ENCODE results near the gene CPED1.
"Not testable (repeated sequence)": the region's sequence is repeated elsewhere in the genome, so short reads cannot be mapped to it uniquely, and the experiment has no call there.

Gene CPED1

DNA sequence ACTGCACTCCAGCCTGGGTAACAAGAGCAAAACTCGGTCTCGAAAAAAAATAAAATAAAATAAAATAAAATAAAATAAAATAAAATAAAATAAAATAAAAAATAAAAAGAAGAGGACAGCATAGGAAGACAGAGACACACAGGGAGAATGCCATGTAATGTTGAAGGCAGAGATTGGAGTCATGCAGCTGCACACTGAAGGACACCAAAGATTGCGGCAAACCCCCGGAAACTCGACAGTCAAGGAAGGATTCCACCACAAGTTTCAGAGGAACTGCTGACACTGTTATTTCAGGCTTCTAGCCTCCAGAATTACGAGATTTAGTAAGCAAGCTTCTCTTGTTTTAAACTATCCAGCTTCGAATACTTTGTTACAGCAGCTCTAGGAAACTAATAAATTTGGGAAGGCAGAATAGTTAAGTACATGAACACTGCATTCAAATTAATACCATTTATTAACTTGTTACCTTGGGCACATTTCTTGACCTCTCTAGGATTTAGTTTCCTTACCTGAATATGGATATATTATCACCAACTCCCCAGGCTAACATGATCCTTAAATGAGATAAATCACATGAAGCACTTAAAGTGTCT lies 9.5 kb downstream of the CPED1 start:
- DNase-seq: no peak

DNA sequence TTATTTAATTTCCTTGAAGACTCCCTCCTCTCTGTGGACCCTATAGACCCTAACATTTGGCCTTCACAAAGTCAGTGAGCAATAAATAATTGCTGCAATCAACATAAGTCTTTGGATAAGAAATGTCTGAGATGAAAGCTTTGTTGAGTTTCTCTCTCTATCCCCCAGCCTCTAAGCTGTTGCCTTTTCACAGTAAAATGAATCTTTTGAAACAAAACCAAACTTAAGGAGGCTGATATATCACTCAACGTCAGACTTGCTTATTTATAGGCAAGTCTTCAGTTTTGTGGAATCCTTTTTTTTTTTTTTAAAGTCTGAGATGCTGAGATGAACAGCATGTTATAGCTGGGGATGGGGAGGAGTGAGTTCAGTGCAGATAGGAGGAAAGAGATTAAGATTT lies 10.0 kb downstream of the CPED1 start:
- no peak for DNase-seq

DNA sequence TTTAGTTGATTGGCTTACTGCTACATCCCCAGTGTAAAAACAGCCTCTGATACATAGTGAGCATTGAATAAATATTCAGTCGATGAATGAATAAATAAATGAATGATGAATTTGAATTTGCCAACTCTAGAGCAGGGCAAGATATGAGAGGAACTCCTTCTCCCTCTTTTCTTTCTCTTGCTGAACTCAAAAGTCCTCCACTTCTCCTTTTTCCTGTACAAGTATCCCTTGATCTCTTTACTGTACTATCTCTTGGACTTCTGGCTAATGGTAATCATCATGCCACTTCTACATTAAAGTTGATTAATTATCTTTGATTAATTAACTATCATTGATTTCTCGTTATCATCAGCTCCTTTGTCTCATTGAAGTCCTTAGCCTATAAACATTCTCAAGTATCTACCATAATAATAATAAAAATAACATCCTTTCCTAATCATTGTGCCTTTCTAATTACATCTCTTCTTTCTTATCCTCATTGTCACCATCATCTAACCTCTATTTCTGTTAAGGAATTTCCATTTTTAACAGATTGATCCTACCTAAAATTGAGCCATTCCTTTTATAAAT lies 10.6 kb downstream of the CPED1 start:
- DNase-seq: no peak

DNA sequence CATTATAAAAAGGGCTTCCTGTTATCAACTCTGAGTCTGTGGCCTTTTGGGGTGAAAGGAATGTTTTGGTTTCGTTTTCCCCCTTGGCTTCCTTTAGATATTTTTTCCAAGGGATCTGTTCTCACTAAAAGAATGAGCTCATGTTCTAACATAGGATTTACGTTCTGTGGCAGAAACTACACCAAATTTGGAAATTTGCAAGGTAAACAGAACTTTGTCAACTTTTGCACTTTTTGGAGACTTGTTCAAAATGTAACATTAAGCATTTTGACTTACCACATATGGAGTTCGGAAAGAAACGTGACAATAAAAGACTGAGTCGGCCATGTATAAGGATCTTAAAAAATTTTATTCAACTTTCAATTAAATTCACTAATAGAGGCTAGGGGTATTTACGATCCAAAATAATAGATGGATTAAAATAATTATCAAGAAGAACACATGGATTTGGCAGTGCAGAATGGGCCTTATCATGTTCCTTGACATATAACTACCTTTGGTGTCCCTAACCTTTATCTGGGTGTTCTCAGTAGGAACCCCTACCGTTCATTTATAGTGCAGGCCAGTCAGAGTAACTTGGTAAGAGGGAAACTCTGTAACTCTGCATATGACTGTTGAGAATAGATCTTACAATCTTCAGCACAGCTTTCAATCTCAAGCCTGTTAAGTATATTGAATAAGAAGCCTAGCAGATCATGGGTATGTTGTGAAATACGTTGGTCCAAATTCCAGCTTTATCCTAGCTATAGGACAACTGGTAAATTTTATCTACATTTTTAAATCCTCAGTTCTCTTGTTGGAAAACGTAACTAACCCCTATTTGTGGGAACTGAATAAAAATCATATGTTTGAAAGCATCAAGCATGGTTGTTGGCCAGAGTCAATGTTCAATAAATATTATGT lies 11.8 kb downstream of the CPED1 start:
- no peak for DNase-seq

DNA sequence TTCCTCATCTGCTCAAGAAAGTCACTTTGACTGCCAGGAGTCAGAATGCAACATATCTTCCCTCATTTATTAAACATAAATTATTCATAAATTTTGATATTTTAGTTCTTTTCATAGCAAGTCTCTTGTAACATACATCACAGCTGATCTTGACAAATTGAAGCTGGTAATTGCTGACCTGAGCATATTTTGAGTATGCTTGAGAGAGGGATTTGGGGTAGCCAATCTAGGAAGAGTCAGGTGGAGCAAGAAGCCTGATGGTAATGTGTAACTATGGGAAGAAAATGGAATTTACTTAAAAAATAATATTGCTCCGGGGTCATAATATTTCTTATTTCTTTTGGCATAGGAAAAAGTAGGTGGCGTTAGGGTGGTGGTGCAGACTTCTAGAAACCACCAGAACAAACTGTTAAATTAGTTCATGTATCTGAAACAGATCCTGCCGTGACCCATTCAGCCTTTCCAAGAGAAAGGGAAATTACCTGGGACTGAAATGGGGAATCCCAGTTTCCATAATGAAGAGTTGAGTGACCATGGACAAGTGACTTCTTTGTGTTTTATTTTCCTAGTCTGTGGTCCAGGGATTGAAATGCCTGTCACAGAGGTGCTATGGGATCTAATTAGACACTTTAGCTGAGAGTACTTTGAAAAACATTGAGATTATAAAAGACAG lies 12.9 kb downstream of the CPED1 start:
- DNase-seq: no peak

DNA sequence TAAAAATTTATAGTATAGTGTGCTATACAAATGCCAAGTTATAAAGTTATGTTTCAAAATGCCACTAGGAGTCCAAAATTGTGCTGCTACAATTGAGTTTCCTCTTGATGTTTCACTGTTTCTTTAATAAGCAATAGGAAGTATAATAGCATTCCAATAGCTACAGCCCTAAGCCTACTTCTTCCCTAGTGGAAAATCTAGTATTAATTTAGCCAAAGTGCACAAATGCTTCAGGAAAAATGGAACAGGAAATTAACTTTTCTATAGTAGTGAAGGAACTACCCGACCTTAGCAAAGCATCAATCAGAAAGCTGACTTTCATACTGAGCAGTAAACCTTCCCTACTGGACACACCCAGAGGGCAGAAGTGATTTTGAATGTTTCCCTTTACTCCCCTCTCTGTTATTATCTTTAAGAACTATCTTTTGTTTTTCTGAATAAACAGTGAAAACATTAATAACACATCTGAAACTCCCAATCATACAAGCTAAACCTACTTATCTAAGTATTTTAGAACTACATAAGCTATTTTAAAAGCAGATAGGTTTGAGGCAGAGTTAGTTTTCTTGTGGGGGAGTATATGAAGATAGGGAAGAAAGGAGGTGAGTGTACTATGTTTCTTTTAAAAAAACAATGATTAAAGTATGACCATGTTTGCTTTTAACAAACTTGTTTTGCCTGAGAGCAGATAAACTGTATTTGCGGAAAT lies 13.7 kb downstream of the CPED1 start:
- DNase-seq: no peak

DNA sequence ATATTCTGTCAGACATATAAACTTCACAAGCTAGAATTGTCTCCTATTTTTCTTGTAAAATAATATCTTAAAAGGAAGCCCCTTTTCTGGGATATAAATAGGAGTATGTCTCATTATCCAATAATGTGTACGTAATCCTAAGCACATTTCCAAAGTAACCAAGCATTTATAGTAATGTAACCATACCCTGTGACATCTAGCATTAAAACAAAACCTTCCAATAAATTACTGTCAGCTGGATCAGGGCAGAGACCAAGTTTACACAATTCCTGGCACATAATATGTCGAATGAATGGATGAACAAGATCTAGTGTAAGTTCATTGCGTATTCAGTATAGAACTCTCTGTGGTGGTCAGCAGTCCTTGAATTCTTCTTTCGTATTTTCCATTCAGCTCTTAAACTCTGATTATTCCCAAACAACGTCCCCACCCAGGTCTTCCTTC lies 14.3 kb downstream of the CPED1 start:
- no peak for DNase-seq

DNA sequence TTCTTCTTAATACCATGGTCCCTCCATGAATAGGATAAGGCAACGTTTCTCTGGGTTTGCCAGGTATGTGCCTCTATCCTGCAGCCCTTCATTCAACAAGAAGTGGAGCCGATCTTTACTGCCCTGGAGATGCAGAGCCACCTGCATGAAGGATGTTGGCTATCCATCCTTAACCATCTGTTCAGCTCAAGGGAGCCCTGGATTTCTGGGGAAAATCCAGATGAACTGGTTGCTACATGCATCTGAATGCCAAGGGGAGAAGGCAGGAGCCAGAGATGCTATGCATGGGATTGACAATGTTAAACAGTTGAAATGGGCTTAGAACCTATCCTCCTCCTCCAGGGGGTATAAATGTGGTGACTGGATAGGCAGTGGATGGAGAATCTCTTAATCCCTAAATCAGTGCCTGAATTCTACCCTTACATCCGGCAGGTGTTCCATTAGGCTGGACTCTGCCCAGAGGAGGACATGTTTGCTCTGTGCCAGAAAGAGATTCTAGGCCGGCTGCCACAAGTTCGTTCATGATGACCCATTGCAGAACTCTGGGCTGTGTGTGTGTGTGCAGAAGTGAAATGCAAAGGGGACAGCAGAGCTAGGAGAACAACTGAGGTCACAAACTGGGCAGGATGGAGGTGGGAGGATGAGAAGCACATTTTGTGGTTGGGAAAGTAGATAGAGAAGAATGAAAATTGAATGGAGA lies 15.6 kb downstream of the CPED1 start:
- no peak for DNase-seq

DNA sequence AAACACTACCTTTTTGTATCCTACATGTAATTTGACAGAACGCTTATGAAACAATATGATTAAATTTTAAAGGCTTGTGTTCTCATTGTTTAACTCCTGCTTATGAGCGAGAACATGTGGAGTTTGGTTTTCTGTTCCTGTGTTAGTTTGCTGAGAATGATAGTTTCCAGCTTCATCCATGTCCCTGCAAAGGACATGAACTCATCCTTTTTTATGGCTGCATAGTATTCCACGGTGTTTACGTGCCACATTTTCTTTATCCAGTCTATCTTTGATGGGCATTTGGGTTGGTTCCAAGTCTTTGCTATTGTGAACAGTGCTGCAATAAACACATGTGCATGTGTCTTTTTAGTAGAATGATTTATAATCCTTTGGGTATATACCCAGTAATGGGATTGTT lies 16.5 kb downstream of the CPED1 start:
- DNase-seq: not testable (repeated sequence)

DNA sequence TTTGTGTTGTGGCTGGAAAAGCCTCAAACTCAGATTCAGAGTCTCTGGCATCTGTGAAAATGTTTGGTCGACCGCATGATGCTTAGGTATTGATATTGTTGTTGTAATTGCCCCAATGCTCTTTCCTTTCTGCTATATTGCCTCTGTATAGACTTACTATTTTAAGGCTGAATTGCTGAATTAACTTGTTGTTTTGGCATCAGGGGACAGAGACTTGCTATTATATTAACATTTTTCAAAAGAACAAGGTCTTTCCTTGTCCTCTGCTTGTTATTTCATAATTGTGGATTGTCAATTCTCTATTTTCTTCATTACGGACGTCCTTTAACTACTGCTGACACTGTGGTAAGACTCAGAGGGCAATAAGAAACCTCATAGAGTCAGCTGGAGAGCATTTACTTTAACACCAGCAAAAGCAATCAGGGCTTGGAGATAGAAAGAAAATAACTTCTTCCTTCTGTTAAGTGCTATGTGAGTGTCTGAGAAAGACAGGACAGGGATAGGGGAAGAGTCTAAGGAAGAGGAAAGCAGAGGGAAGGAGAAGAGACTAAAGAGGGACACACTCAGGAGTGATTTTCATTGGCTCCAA lies 17.6 kb downstream of the CPED1 start:
- no peak for DNase-seq

DNA sequence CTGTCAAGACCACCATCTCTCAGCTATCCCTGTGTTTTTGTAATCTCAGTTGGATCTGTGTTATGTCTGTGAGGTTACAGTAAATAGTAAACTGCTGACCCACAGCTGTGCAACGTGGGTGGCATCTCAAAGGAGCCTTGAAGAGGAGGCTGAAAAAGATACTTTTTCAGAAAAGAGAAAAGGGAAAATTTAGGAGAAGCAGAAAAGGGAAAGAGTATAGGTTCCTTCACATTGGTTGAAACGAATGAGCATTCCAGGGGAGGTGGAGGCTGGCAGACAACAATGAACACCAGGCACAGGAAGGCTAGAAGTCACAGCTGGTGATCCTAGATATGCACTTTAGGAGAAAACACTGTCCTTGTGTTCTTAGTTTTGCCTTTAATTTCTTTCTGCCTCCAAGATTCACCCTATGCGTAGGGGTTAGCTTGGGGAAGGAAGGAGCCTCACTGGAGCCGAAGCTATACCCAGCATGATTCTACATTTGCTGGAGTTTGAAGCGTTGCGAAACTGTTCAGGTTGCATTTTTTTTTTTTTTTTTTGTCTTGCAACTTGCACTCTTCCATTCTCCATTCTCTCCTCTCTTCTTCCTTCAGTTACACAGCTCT lies 18.3 kb downstream of the CPED1 start:
- DNase-seq: no peak

DNA sequence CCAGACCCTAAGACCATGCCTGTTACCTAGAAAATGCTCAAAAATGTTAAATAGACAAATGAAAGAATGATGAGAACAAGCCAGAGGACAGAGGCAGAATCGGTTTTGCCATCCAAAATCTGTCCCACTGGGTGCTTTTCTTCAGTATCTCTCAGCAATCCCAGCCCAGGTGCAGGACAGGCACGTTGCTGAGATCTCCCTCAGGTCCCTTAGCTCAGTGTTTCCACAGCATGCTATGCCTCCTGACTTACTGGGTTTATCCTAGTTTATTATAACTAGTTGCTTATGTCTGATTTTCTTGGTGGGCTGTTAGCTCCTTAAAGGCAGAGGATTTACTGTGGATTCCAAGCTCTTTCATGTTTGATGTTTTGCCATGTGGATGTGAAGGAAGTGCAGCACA lies 20.3 kb downstream of the CPED1 start:
- DNase-seq: no peak

DNA sequence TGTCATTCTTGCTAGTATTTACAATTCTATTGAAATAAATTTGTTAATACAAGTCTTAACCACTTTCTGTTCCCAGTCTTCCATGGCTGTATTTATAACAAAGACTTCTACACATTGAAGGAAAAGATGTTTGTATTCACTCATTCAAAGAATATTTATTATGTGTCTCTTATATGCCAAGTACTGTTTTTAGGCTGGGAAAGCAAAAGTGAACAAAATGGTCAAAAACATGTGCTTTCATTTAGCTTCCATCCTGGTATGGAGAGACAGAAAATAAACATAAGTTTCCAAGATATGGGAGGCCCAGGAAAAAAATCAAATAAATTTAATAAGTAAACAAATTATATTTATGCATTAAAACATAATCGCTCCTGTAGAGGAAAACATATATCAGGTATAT lies 22.9 kb downstream of the CPED1 start:
- DNase-seq: no peak

DNA sequence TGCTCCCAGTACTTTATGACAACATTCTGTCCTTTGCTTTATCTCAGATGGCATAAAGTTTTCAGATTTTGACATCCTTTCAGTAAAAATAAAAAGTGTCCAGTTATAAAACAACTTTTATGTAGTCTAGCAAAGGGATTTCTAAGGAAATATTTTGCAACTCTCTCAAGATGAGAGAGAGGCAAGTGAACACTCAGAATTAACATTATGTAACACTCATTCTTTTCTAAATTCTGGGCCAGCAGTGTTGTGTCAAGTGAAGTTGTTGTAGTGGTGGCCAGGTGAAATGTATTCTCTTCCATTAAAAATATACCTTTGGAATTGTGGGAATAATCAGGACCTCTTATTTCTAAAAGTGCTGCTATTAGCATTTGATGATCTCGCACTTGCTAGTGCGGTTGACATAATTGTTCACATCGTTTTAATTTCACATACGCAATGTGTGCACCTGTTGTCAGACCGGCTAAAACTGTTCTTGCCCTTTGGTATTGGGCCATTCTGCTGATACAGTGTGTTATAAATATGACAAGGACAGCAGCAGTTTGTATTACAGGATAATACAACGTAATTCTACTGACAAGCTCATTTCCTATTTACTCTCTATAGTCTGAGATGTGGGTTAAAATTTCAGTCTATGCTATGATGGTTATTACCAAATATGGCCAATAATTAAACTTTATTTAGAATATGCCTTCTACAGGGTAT lies 23.8 kb downstream of the CPED1 start:
- DNase-seq: no peak

DNA sequence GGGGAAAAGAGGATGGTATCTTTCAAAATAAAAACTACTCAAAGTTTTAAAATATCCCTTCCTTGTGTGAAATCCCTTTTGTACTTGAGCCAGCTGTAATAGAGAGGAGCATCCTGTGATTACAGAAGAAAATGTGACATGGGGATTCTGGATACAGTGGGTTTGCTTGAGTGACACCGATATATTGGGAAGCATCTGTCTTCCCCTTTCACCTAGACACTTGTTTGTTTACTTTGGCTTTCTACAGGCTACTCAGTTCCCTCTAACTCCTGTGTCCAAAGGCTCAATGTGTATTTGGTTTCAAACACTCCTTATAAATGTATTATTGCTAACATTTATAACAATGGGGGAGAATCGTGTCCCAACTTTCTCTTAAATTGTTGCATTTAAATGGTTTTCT lies 24.4 kb downstream of the CPED1 start:
- no peak for DNase-seq

DNA sequence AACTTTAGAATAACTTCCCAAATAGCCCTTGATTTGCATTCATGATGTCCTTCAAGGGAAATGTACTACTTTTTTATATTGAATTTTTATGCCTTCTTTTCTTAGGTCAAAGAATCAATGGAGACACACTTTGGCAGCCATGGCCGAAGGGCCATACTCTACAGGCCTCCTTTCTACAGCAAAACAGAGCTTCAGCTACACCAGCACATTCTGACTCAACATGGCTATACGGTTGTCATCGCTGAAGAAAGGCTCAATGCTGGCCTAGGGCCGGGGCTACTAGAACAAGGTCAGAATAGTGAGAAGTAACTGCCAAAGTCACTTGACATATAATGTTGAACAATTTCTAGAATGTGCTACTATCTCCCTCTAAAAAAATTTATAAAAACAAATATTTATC lies 27.0 kb downstream of the CPED1 start:
- no peak for DNase-seq

DNA sequence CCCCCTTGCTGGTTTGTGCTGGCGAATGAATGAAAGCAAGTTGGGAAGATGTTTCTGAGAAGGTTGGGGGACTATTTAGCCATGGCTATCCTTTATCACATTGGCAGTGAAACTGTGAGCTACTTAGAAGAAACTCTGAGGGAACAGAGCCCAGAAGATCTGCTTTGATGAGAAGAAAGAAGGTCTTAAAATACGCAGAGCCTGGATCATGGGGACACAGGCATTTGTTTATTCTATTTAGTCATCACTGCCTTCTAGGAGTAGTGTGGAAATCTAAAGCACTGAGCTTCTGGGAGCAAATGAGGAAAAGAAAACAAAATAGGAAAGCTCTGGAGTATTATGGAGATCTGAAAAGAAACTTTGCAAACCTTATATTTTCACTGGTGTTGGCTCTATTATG lies 28.5 kb downstream of the CPED1 start:
- no peak for DNase-seq

DNA sequence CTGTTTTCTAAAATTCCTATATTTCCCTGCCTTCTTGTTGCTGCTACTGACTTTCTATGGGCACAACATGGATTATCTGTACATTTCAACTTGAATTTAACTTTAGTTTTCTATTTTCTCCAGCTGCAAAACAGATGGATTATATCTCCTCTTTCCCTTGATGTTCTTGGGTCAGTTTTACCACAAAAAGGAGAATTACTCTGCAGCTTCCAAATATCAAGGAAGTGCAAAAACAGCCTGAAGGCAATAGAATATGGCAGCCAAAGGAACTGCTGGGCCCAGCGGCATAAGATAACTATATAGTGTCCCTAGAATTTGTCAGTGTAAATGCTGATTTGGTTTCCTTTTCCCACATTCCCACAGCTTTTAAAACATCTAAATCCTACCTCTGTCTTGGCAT lies 29.1 kb downstream of the CPED1 start:
- DNase-seq: no peak

DNA sequence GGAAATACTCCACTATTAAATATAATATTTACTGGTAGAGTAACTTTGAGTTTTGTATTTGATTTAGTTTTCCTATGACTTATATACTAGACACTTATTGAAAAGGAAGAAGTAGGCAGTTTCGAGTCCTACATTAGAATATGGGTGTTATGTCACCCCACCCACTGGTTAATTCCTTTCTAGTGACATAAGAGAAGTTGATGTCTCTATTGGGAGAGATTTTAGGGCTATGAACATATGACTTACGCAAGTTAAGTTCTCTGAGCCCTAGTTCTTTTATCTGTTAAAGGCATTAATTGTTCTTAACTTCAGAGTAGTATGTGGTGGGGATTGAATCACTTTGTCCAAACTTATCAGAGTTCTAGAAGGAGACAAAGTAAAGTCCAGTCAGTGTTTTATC lies 30.5 kb downstream of the CPED1 start:
- DNase-seq: no peak

DNA sequence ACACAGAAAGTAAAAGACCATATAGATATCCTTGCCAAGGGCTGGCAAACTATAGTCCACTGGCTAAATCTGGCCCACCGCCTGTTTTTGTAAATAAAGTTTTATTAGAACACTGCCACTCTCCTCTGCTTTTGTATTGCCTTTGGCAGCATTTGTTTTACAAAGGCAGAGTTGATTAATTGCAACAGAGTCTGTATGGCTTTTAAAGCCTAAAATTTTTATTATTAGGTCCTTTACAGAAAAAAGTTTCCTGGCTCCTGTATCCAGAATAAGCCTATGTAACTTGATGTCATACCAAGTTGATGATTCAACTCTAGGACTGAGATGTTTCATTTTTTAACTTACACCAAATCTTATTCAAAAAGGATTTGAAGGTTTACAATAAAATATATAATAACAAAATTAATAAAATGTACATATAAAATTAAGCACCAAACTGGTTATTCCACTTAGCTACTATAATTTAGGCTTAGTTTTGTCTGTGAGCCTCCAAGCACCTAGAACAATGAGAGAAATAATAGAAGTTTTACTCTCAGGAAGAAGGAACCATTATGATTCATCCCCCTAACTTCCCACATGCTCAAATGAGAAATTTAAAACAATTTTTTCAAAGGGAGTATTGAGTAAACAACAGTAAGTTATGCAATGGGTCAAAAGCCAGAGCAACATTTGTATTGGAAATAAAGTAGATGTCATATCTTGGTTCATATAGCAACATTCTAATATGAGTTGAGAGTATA lies 31.9 kb downstream of the CPED1 start:
- no peak for DNase-seq

Data from NCI-H345 (cell line).